ENCODE measurements around the gene ACTN4. TPM values are rescaled to one million over a fixed set of nuclear protein-coding genes. Genes with fewer than 3 reads are reported as not detected.

Gene ACTN4
- total RNA-seq, 1 experiment from 2014 or later, result 506 TPM

DNA sequence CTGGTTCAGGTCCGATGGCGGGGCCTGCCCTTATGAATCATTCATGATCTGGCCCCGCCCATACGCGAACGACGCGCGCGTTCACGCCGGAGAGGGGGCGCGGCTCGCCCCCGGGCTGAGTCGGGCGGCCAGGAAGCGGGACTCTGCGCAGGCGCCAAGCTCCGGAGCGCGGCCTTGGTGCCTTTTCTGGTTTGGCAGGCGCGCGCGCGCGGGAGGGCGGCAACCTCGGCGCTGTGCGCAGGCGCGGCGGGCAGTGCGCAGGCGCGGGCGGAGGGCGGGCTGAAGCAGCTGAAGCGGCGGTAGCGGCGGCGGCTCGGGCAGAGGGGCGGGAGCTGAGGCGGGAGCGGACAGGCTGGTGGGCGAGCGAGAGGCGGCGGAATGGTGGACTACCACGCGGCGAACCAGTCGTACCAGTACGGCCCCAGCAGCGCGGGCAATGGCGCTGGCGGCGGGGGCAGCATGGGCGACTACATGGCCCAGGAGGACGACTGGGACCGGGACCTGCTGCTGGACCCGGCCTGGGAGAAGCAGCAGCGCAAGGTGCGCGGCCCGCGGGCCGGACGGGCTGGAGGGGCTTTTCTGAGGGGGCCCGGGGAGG is at the start of gene ACTN4 (continued):
- TF ChIP-seq, protein P1, sequence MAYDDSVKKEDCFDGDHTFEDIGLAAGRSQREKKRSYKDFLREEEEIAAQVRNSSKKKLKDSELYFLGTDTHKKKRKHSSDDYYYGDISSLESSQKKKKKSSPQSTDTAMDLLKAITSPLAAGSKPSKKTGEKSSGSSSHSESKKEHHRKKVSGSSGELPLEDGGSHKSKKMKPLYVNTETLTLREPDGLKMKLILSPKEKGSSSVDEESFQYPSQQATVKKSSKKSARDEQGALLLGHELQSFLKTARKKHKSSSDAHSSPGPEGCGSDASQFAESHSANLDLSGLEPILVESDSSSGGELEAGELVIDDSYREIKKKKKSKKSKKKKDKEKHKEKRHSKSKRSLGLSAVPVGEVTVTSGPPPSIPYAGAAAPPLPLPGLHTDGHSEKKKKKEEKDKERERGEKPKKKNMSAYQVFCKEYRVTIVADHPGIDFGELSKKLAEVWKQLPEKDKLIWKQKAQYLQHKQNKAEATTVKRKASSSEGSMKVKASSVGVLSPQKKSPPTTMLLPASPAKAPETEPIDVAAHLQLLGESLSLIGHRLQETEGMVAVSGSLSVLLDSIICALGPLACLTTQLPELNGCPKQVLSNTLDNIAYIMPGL (CRISPR knock-in tag; IDR thresholded peaks at IDR 0.05), result 0 out of 2 replicates have a peak, but pooled peaks have one; percentile 47
- TF ChIP-seq SP1 (CRISPR knock-in tag; conservative IDR thresholded peaks at IDR 0.05) (peak; percentile 31; the same call in 1 of the 2 replicates), PRRX2 (CRISPR knock-in tag; IDR thresholded peaks at IDR 0.05) (peak; percentile 25; the same call in 1 of the 2 replicates), CREB1 (CRISPR knock-in tag; IDR thresholded peaks at IDR 0.05) (no peak), ZNF121 (CRISPR knock-in tag; IDR thresholded peaks at IDR 0.05) (no peak), ZNF423 (CRISPR knock-in tag; IDR thresholded peaks at IDR 0.05) (no peak), RELA (CRISPR knock-in tag; IDR thresholded peaks at IDR 0.05; ENCODE audit: borderline replicate concordance) (no peak; the same call in 1 of the 2 replicates), EMX1 (CRISPR knock-in tag; IDR thresholded peaks at IDR 0.05) (no peak), ZNF263 (CRISPR knock-in tag; IDR thresholded peaks at IDR 0.05; ENCODE audit: low read depth) (no peak), ATF1 (CRISPR knock-in tag; IDR thresholded peaks at IDR 0.05) (no peak), MXD4 (CRISPR knock-in tag; IDR thresholded peaks at IDR 0.05; ENCODE audit: borderline replicate concordance) (no peak), NFYB (CRISPR knock-in tag; conservative IDR thresholded peaks at IDR 0.05; ENCODE audit: low read depth) (no peak)
- TF ChIP-seq, protein P2, sequence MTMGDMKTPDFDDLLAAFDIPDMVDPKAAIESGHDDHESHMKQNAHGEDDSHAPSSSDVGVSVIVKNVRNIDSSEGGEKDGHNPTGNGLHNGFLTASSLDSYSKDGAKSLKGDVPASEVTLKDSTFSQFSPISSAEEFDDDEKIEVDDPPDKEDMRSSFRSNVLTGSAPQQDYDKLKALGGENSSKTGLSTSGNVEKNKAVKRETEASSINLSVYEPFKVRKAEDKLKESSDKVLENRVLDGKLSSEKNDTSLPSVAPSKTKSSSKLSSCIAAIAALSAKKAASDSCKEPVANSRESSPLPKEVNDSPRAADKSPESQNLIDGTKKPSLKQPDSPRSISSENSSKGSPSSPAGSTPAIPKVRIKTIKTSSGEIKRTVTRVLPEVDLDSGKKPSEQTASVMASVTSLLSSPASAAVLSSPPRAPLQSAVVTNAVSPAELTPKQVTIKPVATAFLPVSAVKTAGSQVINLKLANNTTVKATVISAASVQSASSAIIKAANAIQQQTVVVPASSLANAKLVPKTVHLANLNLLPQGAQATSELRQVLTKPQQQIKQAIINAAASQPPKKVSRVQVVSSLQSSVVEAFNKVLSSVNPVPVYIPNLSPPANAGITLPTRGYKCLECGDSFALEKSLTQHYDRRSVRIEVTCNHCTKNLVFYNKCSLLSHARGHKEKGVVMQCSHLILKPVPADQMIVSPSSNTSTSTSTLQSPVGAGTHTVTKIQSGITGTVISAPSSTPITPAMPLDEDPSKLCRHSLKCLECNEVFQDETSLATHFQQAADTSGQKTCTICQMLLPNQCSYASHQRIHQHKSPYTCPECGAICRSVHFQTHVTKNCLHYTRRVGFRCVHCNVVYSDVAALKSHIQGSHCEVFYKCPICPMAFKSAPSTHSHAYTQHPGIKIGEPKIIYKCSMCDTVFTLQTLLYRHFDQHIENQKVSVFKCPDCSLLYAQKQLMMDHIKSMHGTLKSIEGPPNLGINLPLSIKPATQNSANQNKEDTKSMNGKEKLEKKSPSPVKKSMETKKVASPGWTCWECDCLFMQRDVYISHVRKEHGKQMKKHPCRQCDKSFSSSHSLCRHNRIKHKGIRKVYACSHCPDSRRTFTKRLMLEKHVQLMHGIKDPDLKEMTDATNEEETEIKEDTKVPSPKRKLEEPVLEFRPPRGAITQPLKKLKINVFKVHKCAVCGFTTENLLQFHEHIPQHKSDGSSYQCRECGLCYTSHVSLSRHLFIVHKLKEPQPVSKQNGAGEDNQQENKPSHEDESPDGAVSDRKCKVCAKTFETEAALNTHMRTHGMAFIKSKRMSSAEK (CRISPR knock-in tag; IDR thresholded peaks at IDR 0.05; ENCODE audit: borderline replicate concordance), result no peak
- TF ChIP-seq, protein P3, sequence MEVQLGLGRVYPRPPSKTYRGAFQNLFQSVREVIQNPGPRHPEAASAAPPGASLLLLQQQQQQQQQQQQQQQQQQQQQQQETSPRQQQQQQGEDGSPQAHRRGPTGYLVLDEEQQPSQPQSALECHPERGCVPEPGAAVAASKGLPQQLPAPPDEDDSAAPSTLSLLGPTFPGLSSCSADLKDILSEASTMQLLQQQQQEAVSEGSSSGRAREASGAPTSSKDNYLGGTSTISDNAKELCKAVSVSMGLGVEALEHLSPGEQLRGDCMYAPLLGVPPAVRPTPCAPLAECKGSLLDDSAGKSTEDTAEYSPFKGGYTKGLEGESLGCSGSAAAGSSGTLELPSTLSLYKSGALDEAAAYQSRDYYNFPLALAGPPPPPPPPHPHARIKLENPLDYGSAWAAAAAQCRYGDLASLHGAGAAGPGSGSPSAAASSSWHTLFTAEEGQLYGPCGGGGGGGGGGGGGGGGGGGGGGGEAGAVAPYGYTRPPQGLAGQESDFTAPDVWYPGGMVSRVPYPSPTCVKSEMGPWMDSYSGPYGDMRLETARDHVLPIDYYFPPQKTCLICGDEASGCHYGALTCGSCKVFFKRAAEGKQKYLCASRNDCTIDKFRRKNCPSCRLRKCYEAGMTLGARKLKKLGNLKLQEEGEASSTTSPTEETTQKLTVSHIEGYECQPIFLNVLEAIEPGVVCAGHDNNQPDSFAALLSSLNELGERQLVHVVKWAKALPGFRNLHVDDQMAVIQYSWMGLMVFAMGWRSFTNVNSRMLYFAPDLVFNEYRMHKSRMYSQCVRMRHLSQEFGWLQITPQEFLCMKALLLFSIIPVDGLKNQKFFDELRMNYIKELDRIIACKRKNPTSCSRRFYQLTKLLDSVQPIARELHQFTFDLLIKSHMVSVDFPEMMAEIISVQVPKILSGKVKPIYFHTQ (CRISPR knock-in tag; IDR thresholded peaks at IDR 0.05), result no peak
- TF ChIP-seq, protein P4, sequence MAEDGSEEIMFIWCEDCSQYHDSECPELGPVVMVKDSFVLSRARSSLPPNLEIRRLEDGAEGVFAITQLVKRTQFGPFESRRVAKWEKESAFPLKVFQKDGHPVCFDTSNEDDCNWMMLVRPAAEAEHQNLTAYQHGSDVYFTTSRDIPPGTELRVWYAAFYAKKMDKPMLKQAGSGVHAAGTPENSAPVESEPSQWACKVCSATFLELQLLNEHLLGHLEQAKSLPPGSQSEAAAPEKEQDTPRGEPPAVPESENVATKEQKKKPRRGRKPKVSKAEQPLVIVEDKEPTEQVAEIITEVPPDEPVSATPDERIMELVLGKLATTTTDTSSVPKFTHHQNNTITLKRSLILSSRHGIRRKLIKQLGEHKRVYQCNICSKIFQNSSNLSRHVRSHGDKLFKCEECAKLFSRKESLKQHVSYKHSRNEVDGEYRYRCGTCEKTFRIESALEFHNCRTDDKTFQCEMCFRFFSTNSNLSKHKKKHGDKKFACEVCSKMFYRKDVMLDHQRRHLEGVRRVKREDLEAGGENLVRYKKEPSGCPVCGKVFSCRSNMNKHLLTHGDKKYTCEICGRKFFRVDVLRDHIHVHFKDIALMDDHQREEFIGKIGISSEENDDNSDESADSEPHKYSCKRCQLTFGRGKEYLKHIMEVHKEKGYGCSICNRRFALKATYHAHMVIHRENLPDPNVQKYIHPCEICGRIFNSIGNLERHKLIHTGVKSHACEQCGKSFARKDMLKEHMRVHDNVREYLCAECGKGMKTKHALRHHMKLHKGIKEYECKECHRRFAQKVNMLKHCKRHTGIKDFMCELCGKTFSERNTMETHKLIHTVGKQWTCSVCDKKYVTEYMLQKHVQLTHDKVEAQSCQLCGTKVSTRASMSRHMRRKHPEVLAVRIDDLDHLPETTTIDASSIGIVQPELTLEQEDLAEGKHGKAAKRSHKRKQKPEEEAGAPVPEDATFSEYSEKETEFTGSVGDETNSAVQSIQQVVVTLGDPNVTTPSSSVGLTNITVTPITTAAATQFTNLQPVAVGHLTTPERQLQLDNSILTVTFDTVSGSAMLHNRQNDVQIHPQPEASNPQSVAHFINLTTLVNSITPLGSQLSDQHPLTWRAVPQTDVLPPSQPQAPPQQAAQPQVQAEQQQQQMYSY (CRISPR knock-in tag; IDR thresholded peaks at IDR 0.05), result no peak
- TF ChIP-seq, protein P5, sequence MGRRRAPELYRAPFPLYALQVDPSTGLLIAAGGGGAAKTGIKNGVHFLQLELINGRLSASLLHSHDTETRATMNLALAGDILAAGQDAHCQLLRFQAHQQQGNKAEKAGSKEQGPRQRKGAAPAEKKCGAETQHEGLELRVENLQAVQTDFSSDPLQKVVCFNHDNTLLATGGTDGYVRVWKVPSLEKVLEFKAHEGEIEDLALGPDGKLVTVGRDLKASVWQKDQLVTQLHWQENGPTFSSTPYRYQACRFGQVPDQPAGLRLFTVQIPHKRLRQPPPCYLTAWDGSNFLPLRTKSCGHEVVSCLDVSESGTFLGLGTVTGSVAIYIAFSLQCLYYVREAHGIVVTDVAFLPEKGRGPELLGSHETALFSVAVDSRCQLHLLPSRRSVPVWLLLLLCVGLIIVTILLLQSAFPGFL (CRISPR knock-in tag; IDR thresholded peaks at IDR 0.05; ENCODE audit: borderline replicate concordance), result no peak
- TF ChIP-seq, protein P6, sequence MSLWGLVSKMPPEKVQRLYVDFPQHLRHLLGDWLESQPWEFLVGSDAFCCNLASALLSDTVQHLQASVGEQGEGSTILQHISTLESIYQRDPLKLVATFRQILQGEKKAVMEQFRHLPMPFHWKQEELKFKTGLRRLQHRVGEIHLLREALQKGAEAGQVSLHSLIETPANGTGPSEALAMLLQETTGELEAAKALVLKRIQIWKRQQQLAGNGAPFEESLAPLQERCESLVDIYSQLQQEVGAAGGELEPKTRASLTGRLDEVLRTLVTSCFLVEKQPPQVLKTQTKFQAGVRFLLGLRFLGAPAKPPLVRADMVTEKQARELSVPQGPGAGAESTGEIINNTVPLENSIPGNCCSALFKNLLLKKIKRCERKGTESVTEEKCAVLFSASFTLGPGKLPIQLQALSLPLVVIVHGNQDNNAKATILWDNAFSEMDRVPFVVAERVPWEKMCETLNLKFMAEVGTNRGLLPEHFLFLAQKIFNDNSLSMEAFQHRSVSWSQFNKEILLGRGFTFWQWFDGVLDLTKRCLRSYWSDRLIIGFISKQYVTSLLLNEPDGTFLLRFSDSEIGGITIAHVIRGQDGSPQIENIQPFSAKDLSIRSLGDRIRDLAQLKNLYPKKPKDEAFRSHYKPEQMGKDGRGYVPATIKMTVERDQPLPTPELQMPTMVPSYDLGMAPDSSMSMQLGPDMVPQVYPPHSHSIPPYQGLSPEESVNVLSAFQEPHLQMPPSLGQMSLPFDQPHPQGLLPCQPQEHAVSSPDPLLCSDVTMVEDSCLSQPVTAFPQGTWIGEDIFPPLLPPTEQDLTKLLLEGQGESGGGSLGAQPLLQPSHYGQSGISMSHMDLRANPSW (CRISPR knock-in tag; conservative IDR thresholded peaks at IDR 0.05; ENCODE audit: low read depth), result no peak
- TF ChIP-seq, protein P7, sequence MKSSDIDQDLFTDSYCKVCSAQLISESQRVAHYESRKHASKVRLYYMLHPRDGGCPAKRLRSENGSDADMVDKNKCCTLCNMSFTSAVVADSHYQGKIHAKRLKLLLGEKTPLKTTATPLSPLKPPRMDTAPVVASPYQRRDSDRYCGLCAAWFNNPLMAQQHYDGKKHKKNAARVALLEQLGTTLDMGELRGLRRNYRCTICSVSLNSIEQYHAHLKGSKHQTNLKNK (CRISPR knock-in tag; IDR thresholded peaks at IDR 0.05), result 0 out of 2 replicates have a peak, but pooled peaks have one; percentile 58
- TF ChIP-seq, protein P8, sequence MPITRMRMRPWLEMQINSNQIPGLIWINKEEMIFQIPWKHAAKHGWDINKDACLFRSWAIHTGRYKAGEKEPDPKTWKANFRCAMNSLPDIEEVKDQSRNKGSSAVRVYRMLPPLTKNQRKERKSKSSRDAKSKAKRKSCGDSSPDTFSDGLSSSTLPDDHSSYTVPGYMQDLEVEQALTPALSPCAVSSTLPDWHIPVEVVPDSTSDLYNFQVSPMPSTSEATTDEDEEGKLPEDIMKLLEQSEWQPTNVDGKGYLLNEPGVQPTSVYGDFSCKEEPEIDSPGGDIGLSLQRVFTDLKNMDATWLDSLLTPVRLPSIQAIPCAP (CRISPR knock-in tag; IDR thresholded peaks at IDR 0.05), result no peak
